HepG2 (cell line): Measurements from ENCODE around the gene TMTC3. TPM values are rescaled to one million over a fixed set of nuclear protein-coding genes. Genes with fewer than 3 reads are reported as not detected.
A peak's percentile ranks its signal among the peaks of the same experiment; 100 is the strongest.
"Not testable (repeated sequence)": the region's sequence is repeated elsewhere in the genome, so short reads cannot be mapped to it uniquely, and the experiment has no call there.

Experiments
- ATAC-seq: fragments of 200-7000 bp; cut with Tn5 transposase; 3 replicates; pipeline ENCODE4 v1.9.1; 2020; ENCODE audit warnings: mild to moderate bottlenecking, moderate library complexity
- BruUV-seq: library from RNA; stranded (reverse); fragments of 400-500 nt; replicated peaks from 2 replicates; lab custom pipeline; 2021; lab: Mats Ljungman, UMichigan
- CTCF ChIA-PET: fragments of 300-600 bp; formaldehyde crosslinking; extraction: SDS; loops from one replicate; lab custom pipeline; 2021; ENCODE audit warnings: low total read pairs, inconsistent platforms, low intra/inter-chr PET ratio; lab: Yijun Ruan, JAX
- POLR2A ChIA-PET: fragments of 350-600 bp; sonication (Branson Sonifier 250); formaldehyde crosslinking; loops from one replicate; lab custom pipeline; 2020; ENCODE audit warnings: antibody characterized with exemption, inconsistent platforms; lab: Yijun Ruan, JAX
- DNase-seq: peaks from one replicate; pipeline ENCODE4 v3.0.0-alpha.2; 2015; ENCODE audit warnings: low spot score
- FAIRE-seq: peaks from 3 replicates; lab custom pipeline; 2011; peaks lifted over from hg19 to GRCh38; lab: Jason Lieb, UNC
- H2AFZ ChIP-seq: one replicate; pipeline ENCODE4 v1.6.1; 2011; ENCODE audit warnings: low read length, inconsistent platforms
- H3K27ac ChIP-seq: fragments of 300-600 bp; 3 replicates; pipeline ENCODE4 v1.8.0; 2011; ENCODE audit warnings: mixed run types, mild to moderate bottlenecking, mixed read lengths, low read length, inconsistent platforms; ENCODE audit not compliant: insufficient read depth; ENCODE audit errors: extremely low read length
- H3K27me3 ChIP-seq, 2 experiments: fragments of 200-600 bp in 1 of 2; 2 replicates in 1 of 2; 3 replicates in 1 of 2; pipeline versions ENCODE4 v1.6.0 to v1.8.0; 2011; ENCODE audit warnings: low read length in 2 of 2, mild to moderate bottlenecking in 2 of 2, moderate library complexity in 2 of 2, inconsistent platforms in 1 of 2; ENCODE audit not compliant: insufficient read depth in 2 of 2, control insufficient read depth in 1 of 2
- H3K36me3 ChIP-seq, 2 experiments: fragments of 200-600 bp in 1 of 2; replicated peaks in 1 of 2; 2 replicates in 1 of 2; 3 replicates in 1 of 2; pipeline versions ENCODE4 v1.5.1 to v1.8.0; 2011; ENCODE audit warnings: low read length in 2 of 2, inconsistent platforms in 1 of 2; ENCODE audit not compliant: insufficient read depth in 2 of 2, control insufficient read depth in 1 of 2
- H3K4me1 ChIP-seq: 2 replicates; pipeline ENCODE4 v1.5.1; 2012; ENCODE audit warnings: low read length, inconsistent platforms; ENCODE audit not compliant: insufficient read depth
- H3K4me2 ChIP-seq: 2 replicates; pipeline ENCODE4 v1.6.0; 2011; ENCODE audit warnings: low read depth, low read length, inconsistent platforms
- H3K4me3 ChIP-seq, 3 experiments: fragments of 200-600 bp in 1 of 3; sonication (generic), shearing (Covaris generic) in 1 of 3; replicated peaks in 1 of 3; 2 replicates each; pipeline ENCODE4 v1.5.1; 2011 to 2016; ENCODE audit warnings: low read length in 3 of 3, inconsistent platforms in 2 of 3, low read depth in 2 of 3, mild to moderate bottlenecking in 2 of 3, control low read depth in 1 of 3, mixed read lengths in 1 of 3; ENCODE audit not compliant: insufficient read depth in 1 of 3
- H3K79me2 ChIP-seq: one replicate; pipeline ENCODE4 v1.6.1; 2011; ENCODE audit warnings: low read length, inconsistent platforms; ENCODE audit not compliant: insufficient read depth
- H3K9ac ChIP-seq: 2 replicates; pipeline ENCODE4 v1.6.0; 2011; ENCODE audit warnings: mild to moderate bottlenecking, low read depth, low read length, inconsistent platforms; ENCODE audit not compliant: insufficient read depth
- H3K9me3 ChIP-seq: 2 replicates; pipeline ENCODE4 v1.5.1; 2012; ENCODE audit warnings: mild to moderate bottlenecking, low read length
- H4K20me1 ChIP-seq: 2 replicates; pipeline ENCODE4 v1.6.0; 2011; ENCODE audit warnings: inconsistent platforms, mild to moderate bottlenecking, low read length, moderate library complexity; ENCODE audit not compliant: insufficient read depth
- CEBPB ChIP-seq: IDR thresholded peaks from 2 replicates; pipeline ENCODE4 v1.6.1; 2011; ENCODE audit warnings: low read depth, low read length, improper control_type of control experiment, borderline replicate concordance
- CEBPZ ChIP-seq: IDR thresholded peaks from 2 replicates; pipeline ENCODE4 v1.6.1; 2012; ENCODE audit warnings: low read length, improper control_type of control experiment
- GABPA ChIP-seq, 2 experiments: IDR thresholded peaks; 2 replicates each; pipeline ENCODE4 v1.6.1; 2011 to 2016; ENCODE audit warnings: low read depth in 2 of 2, low read length in 1 of 2, missing biosample characterization in 1 of 2, missing genetic modification characterization in 1 of 2
- HOXD1 ChIP-seq: sonication (generic); formaldehyde crosslinking; IDR thresholded peaks from 2 replicates; pipeline ENCODE4 v1.5.0; 2020; ENCODE audit warnings: missing genetic modification reagents
- NRL ChIP-seq: sonication (generic); formaldehyde crosslinking; IDR thresholded peaks from 2 replicates; pipeline ENCODE4 v1.5.0; 2020; ENCODE audit warnings: missing genetic modification reagents, mild to moderate bottlenecking, moderate library complexity, borderline replicate concordance
- ZNF724P ChIP-seq: sonication (generic); formaldehyde crosslinking; IDR thresholded peaks from 2 replicates; pipeline ENCODE4 v1.8.0; 2022; ENCODE audit warnings: missing genetic modification reagents, borderline replicate concordance
- WGBS: methylation state at CpG from one replicate; pipeline ENCODE4 v1.1.6; 2017; ENCODE audit warnings: low lambda C conversion rate; 5-methylcytosine and 5-hydroxymethylcytosine counted together
- in situ Hi-C: cut with HindIII; loops from 2 replicates; pipeline ENCODE4 v1.10.0; 2017; ENCODE audit warnings: low pct_unique_long_range_greater_than_20kb; ENCODE audit not compliant: extremely low pct_ligation_motif_present
- intact Hi-C: fragments of 100-400 bp; cut with micrococcal nuclease; formaldehyde crosslinking; loops from one replicate; pipeline ENCODE4 v1.10.0; 2022; ENCODE audit not compliant: unreplicated experiment
- polyA plus RNA-seq, 8 experiments: library from polyadenylated mRNA; depleted of rRNA in 3 of 8; stranded (reverse) in 7 of 8; unstranded in 1 of 8; fragments of >200 nt; fragmentation: Illumina TruSeq in 4 of 8; extraction: Trizol in 4 of 8; gene quantifications; 2 replicates each; pipeline versions ENCODE4 v1.2.1 to v1.2.3, GENCODE V29; 2011 to 2016; ENCODE audit warnings: low read depth in 4 of 8, missing spikeins in 1 of 8, mixed read lengths in 1 of 8; ENCODE audit not compliant: insufficient read depth in 1 of 8
- total RNA-seq, 5 experiments: library from RNA; depleted of rRNA; stranded (reverse); fragments of >200 nt; fragmentation: Illumina TruSeq; extraction: Trizol; gene quantifications; 2 replicates each; pipeline ENCODE4 v1.2.3, GENCODE V29; 2016; ENCODE audit warnings: low read depth in 1 of 5
- TF ChIP-seq, protein P1 (sequence below): sonication (generic); formaldehyde crosslinking; IDR thresholded peaks from 2 replicates; pipeline ENCODE4 v1.5.1; 2020; ENCODE audit warnings: mild to moderate bottlenecking, missing genetic modification reagents

The TMTC3 gene
- total and polyA plus RNA-seq, 2 of the 13 experiments (the other 11 are each of a cell fraction or from before 2014, with no cell fraction given): 6.3 to 22.5 TPM

DNA sequence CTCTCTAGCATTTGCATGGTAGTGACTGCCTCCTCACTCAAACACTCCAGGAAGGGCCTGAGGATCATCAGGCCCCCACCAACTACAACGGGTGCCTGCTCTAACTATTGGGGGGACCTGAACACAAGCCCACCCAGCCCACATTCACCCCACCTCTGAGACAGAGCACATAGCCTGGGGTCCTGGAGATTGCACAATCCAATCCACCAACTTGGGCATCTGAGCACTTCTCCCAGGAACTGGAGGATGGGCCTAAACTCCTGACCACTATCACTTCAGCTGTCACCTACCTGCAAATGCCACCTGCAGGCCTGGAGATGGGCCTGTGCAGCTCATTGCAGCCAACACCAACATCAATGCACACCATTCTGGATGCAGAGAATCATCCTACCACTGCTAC lies 66.6 kb downstream of the TMTC3 start:
- DNase-seq: no peak
- H3K9me3 ChIP-seq: peaks cover 11% of the 10 kb centered on the region
- WGBS: no CpG with 5 or more reads among the region's 1 CpG

GRCh38 chr12:88210311-88210710 lies 68.2 kb downstream of the TMTC3 start:
- H3K9me3 ChIP-seq: peaks cover 15% of the 10 kb centered on the region
- H3K4me2 ChIP-seq, intact Hi-C loops, POLR2A ChIA-PET, H3K9ac ChIP-seq, H4K20me1 ChIP-seq, BruUV-seq, in situ Hi-C loops, FAIRE-seq, DNase-seq, ATAC-seq, H3K36me3 ChIP-seq, H3K27me3 ChIP-seq, CTCF ChIA-PET, H3K27ac ChIP-seq, H3K79me2 ChIP-seq, H2AFZ ChIP-seq, H3K4me3 ChIP-seq: not testable (repeated sequence)
- H3K4me1 ChIP-seq: peaks cover 16% of the 10 kb centered on the region
- WGBS: 88% methylated on average over 1 of the region's 1 CpG

More for the DNA sequence above, 66.6 kb downstream of the TMTC3 start:
- H3K4me1 ChIP-seq: peaks cover 16% of the 10 kb centered on the region
- no peak overlapping the region for H3K27ac ChIP-seq
- no peak for ATAC-seq
- H3K4me3 ChIP-seq: no peak overlapping the region
- BruUV-seq: no TSS peak
- CTCF ChIA-PET: no interaction called here
- no peak overlapping the region for H2AFZ ChIP-seq
- intact Hi-C loops: no loop called here
- H4K20me1 ChIP-seq: no peaks in the 10 kb centered on the region
- no peaks in the 10 kb centered on the region for H3K27me3 ChIP-seq
- no peak for TF ChIP-seq HOXD1
- TF ChIP-seq NRL: no peak
- no peak for TF ChIP-seq CEBPZ
- no peak for TF ChIP-seq ZNF724P
- TF ChIP-seq CEBPB: peak; percentile 52; the same call in 1 of the 2 replicates
- no peak for TF ChIP-seq GABPA (IDR thresholded peaks at IDR 0.05; ENCODE audit: low read depth, low read length)
- no peak for TF ChIP-seq GABPA (CRISPR knock-in tag; IDR thresholded peaks at IDR 0.05; ENCODE audit: low read depth)
- TF ChIP-seq, protein P1, sequence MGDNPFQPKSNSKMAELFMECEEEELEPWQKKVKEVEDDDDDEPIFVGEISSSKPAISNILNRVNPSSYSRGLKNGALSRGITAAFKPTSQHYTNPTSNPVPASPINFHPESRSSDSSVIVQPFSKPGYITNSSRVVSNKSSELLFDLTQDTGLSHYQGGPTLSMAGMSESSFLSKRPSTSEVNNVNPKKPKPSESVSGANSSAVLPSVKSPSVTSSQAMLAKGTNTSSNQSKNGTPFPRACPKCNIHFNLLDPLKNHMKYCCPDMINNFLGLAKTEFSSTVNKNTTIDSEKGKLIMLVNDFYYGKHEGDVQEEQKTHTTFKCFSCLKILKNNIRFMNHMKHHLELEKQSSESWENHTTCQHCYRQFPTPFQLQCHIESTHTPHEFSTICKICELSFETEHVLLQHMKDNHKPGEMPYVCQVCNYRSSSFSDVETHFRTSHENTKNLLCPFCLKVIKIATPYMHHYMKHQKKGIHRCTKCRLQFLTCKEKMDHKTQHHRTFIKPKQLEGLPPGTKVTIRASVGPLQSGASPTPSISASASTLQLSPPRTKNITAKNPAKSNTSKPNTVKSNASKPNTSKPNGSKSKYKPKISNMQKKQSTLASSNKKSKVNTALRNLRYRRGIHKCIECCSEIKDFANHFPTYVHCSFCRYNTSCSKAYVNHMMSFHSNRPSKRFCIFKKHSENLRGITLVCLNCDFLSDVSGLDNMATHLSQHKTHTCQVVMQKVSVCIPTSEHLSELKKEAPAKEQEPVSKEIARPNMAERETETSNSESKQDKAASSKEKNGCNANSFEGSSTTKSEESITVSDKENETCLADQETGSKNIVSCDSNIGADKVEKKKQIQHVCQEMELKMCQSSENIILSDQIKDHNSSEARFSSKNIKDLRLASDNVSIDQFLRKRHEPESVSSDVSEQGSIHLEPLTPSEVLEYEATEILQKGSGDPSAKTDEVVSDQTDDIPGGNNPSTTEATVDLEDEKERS (CRISPR knock-in tag): no peak
- no peak overlapping the region for H3K9ac ChIP-seq
- H3K4me2 ChIP-seq: no peak overlapping the region
- in situ Hi-C loops: no loop called here
- no peaks in the 10 kb centered on the region for H3K79me2 ChIP-seq
- H3K36me3 ChIP-seq: no peaks in the 10 kb centered on the region
- FAIRE-seq: no peak
- POLR2A ChIA-PET: no interaction called here
